Esophagus muscularis mucosa (tissue), 4 donors: ENCODE results near the gene ARHGDIA. TPM values are rescaled to one million over a fixed set of nuclear protein-coding genes. Genes with fewer than 3 reads are reported as not detected.

Source experiments
- DNase-seq: peaks from one replicate; pipeline ENCODE4 v3.0.0-alpha.2; 2017; ENCODE audit errors: extremely low spot score
- H3K27ac ChIP-seq, 4 donors: fragments of 200-600 bp; sonication (generic); replicated peaks in 1 of 4; 1 replicate in 3 of 4; 2 replicates in 1 of 4; pipeline ENCODE4 v1.5.1; 2016 to 2019; ENCODE audit warnings: mild to moderate bottlenecking in 1 of 4
- H3K27me3 ChIP-seq, 4 donors: fragments of 200-600 bp; sonication (generic); one replicate each; pipeline versions ENCODE4 v1.5.1 to v1.6.0; 2016 to 2019
- H3K36me3 ChIP-seq, 4 donors: fragments of 200-600 bp; sonication (generic); one replicate each; pipeline ENCODE4 v1.5.1; 2016 to 2019
- H3K4me1 ChIP-seq, 4 donors: fragments of 200-600 bp; sonication (generic); one replicate each; pipeline ENCODE4 v1.5.1; 2016 to 2019
- H3K4me3 ChIP-seq, 4 donors: fragments of 200-600 bp; sonication (generic); 1 replicate in 2 of 4; 2 replicates in 2 of 4; pipeline ENCODE4 v1.5.1; 2016 to 2019; ENCODE audit warnings: mild to moderate bottlenecking in 4 of 4, moderate library complexity in 1 of 4
- H3K9me3 ChIP-seq, 4 donors: fragments of 200-600 bp; sonication (generic); 1 replicate in 3 of 4; 2 replicates in 1 of 4; pipeline ENCODE4 v1.5.1; 2016 to 2019
- EP300 ChIP-seq: sonication (generic); formaldehyde crosslinking; IDR thresholded peaks from one replicate; pipeline ENCODE4 v1.6.1; 2017; ENCODE audit warnings: antibody characterized with exemption
- POLR2A ChIP-seq: fragments of 450-650 bp; IDR thresholded peaks from one replicate; pipeline ENCODE4 v1.6.1; 2017; ENCODE audit warnings: antibody characterized with exemption, moderate library complexity, mild to moderate bottlenecking, low read depth
- POLR2AphosphoS5 ChIP-seq, 2 donors: sonication (generic); formaldehyde crosslinking; IDR thresholded peaks; one replicate each; pipeline ENCODE4 v1.6.1; 2017; ENCODE audit warnings: antibody characterized with exemption in 2 of 2
- WGBS: methylation state at CpG from one replicate; pipeline ENCODE4 v1.1.5; 2018; 5-methylcytosine and 5-hydroxymethylcytosine counted together
- intact Hi-C: fragments of 100-400 bp; cut with DNase I; formaldehyde crosslinking; loops from one replicate; pipeline ENCODE4 v1.15.1; 2023
- total RNA-seq, 4 donors: library from RNA; depleted of rRNA; stranded (reverse); fragments of >200 nt; gene quantifications; one replicate each; pipeline versions ENCODE4 v1.1.0 to v1.2.1, GENCODE V29; 2016
- TF ChIP-seq, protein P1 (sequence below), 3 experiments: fragments of 200-600 bp in 2 of 3; fragments of 450-650 bp in 1 of 3; sonication (generic) in 2 of 3; IDR thresholded peaks; one replicate each; pipeline ENCODE4 v1.5.1; 2017 to 2019; ENCODE audit warnings: antibody characterized with exemption in 3 of 3, mild to moderate bottlenecking in 2 of 3, moderate library complexity in 1 of 3

The ARHGDIA gene
- total RNA-seq, 4 donors from 2014 or later, result 115 to 229 (median 202) TPM

DNA sequence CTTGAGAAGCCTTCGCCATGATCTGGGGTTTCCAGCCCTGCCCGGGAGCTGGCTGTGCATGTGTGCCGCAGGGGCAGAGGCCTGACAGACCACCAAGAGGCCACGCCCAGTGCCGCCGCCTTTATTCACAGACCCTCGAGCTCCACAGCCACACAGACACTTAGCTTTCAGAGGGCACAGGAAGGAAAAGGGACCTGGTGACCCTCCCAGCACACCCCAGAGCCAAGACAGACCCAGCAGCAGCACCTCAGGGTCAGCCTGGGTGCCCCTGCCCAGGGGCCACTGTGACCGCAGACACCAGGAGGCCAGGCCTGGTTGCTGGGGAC, 48.9 kb downstream of the ARHGDIA start:
- TF ChIP-seq, protein P1, sequence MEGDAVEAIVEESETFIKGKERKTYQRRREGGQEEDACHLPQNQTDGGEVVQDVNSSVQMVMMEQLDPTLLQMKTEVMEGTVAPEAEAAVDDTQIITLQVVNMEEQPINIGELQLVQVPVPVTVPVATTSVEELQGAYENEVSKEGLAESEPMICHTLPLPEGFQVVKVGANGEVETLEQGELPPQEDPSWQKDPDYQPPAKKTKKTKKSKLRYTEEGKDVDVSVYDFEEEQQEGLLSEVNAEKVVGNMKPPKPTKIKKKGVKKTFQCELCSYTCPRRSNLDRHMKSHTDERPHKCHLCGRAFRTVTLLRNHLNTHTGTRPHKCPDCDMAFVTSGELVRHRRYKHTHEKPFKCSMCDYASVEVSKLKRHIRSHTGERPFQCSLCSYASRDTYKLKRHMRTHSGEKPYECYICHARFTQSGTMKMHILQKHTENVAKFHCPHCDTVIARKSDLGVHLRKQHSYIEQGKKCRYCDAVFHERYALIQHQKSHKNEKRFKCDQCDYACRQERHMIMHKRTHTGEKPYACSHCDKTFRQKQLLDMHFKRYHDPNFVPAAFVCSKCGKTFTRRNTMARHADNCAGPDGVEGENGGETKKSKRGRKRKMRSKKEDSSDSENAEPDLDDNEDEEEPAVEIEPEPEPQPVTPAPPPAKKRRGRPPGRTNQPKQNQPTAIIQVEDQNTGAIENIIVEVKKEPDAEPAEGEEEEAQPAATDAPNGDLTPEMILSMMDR (IDR thresholded peaks at IDR 0.05), result no peak
- TF ChIP-seq POLR2A (no peak), EP300 (no peak), POLR2AphosphoS5 (IDR thresholded peaks at IDR 0.05) (no peak)
- peaks cover 9 to 31% (median 21%) of the 10 kb centered on the region in 4 donors for H3K36me3 ChIP-seq
- no peak overlapping the region for H3K4me3 ChIP-seq
- no peak for DNase-seq
- H3K4me1 ChIP-seq, result peaks cover 19 to 52% (median 24%) of the 10 kb centered on the region in 4 donors
- peak overlapping the region; percentile 77 to 84 (median 80) for H3K27ac ChIP-seq
- WGBS, result no CpG with 5 or more reads among the region's 8 CpGs
- H3K9me3 ChIP-seq, result no peaks in the 10 kb centered on the region
- intact Hi-C loops, result no loop called here
- peaks cover 0 to 18% (median 0%) of the 10 kb centered on the region in 4 donors for H3K27me3 ChIP-seq

DNA sequence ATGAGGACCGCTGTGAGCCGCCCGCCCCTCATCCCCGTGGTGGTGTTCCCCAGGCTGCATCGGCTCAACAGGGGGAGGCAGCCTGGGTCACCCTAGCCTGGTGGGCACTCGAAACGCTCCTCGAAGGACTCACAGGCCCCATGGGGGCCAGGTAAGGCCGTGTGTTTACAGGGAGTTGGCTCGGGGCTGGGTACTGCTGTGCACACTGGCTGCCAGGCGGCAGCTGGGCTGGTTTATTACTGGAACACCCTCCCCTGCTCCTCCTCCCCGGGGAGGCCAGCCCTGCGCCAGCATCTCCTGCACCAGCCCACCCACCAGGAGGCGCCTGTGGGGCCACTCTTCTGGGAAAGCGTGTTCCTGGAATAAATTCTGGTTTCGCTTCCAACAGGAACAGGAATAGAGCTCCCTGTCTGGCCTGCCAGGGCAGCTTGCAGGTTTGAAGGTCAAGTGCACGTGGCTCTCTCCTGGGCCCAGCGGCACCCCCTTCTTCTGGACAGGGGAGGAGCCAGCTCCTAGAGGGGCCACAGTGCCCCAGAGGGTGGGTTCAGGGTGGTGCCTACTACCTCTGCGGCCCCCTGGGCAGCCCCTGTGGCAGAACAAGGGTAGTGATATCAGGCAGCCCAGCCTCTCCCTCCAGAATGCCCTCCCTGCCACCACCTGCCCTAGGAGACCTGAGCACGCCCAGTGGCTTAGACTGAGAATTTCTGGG, 49.4 kb downstream of the ARHGDIA start:
- Histone ChIP-seq H3K27ac (peak overlapping the region; percentile 77 to 84 (median 80)), H3K9me3 (no peaks in the 10 kb centered on the region), H3K4me3 (no peak overlapping the region), H3K27me3 (peaks cover 0 to 23% (median 0%) of the 10 kb centered on the region in 4 donors), H3K4me1 (peaks cover 19 to 52% (median 24%) of the 10 kb centered on the region in 4 donors), H3K36me3 (peaks cover 9 to 31% (median 21%) of the 10 kb centered on the region in 4 donors)
- DNase-seq, result no peak
- WGBS, result 45% methylated on average over 8 of the region's 20 CpGs
- TF ChIP-seq POLR2A, result no peak
- peak; percentile 35 for TF ChIP-seq EP300
- TF ChIP-seq POLR2AphosphoS5 (IDR thresholded peaks at IDR 0.05), result peak; percentile 71 to 88
- TF ChIP-seq, protein P1 (IDR thresholded peaks at IDR 0.05), result peak; percentile 62 to 75 (median 69)
- intact Hi-C loops, result no loop called here

DNA sequence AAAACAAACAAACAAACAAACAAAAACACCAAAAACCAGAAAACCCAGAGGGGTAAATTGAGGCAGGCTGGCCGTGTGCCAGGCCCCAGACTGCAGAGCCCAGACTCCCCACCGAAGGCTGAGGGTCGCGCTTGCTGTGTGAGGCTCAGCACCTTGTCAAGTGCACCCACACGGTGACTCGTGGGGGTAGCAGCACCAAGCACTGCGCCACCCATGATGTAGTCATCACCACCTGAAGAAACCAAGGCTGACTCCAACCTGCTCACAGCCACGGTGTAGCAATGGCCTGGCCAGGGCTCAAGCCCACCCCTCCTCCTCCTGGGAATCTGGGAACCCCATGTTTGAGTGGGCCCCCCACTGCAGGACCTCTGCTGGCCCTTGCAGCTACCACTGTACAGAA, 50.0 kb downstream of the ARHGDIA start:
- peaks cover 0 to 29% (median 0%) of the 10 kb centered on the region in 4 donors for H3K27me3 ChIP-seq
- TF ChIP-seq POLR2A, result no peak
- no peak for TF ChIP-seq EP300
- no peak for TF ChIP-seq POLR2AphosphoS5 (IDR thresholded peaks at IDR 0.05)
- TF ChIP-seq, protein P1 (IDR thresholded peaks at IDR 0.05), result no peak

DNA sequence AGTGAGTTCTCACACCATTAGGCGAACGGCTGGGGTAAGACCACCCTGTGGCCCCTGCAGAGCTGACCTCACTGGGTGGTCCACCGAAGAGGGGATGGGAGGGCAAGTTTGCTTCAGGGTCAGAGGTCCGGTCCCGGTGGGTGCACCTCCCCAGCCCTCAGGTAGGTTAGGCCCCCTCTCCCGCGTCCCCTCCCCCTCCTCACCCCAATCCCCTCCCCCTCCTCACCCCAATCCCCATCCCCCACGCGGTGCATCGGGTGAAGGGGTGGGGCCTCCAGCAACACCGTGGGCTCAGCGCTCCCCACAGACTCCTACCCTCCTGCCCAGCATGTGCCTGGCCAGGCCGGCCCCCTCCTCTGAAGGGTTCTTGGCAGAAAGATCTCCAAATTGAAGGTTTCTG, 51.4 kb downstream of the ARHGDIA start:
- Histone ChIP-seq H3K9me3 (no peaks in the 10 kb centered on the region), H3K36me3 (peaks cover 9 to 27% (median 19%) of the 10 kb centered on the region in 4 donors), H3K4me3 (no peak overlapping the region), H3K27ac (no peak overlapping the region), H3K27me3 (peaks cover 0 to 44% (median 0%) of the 10 kb centered on the region in 4 donors), H3K4me1 (peaks cover 18 to 38% (median 19%) of the 10 kb centered on the region in 4 donors)
- intact Hi-C loops, result no loop called here
- TF ChIP-seq, protein P1 (IDR thresholded peaks at IDR 0.05), result no peak
- TF ChIP-seq EP300, result no peak
- no peak for TF ChIP-seq POLR2AphosphoS5 (IDR thresholded peaks at IDR 0.05)
- TF ChIP-seq POLR2A, result no peak
- DNase-seq, result no peak
- 20% methylated on average over 3 of the region's 13 CpGs for WGBS

More for the DNA sequence above, 50.0 kb downstream of the ARHGDIA start:
- H3K27ac ChIP-seq, result peak overlapping the region; percentile 77 to 84 (median 80)
- peaks cover 19 to 52% (median 23%) of the 10 kb centered on the region in 4 donors for H3K4me1 ChIP-seq
- H3K4me3 ChIP-seq, result no peak overlapping the region
- peaks cover 9 to 31% (median 21%) of the 10 kb centered on the region in 4 donors for H3K36me3 ChIP-seq
- no peaks in the 10 kb centered on the region for H3K9me3 ChIP-seq
- intact Hi-C loops, result no loop called here
- no peak for DNase-seq
- 81% methylated on average over 8 of the region's 8 CpGs for WGBS
